PC-3 (cell line): ENCODE data around the gene SMIM38. TPM values are rescaled to one million over a fixed set of nuclear protein-coding genes. Genes with fewer than 3 reads are reported as not detected.

Experiments
- ATAC-seq: fragments of 200-7000 bp; cut with Tn5 transposase; 2 replicates; pipeline ENCODE4 v1.9.1; 2020; ENCODE audit warnings: mild to moderate bottlenecking, moderate library complexity
- BruUV-seq: library from RNA; stranded (reverse); fragments of 400-500 nt; replicated peaks from 2 replicates; lab custom pipeline; 2021; lab: Mats Ljungman, UMichigan
- CTCF ChIA-PET: fragments of 300-600 bp; sonication (Branson Sonifier 250); formaldehyde crosslinking; loops from one replicate; lab custom pipeline; 2022; ENCODE audit warnings: antibody characterized with exemption; lab: Charles Lee
- POLR2A ChIA-PET: fragments of 300-600 bp; sonication (Branson Sonifier 250); formaldehyde crosslinking; loops from one replicate; lab custom pipeline; 2022; ENCODE audit warnings: antibody characterized with exemption; ENCODE audit not compliant: unreplicated experiment; lab: Charles Lee
- DNase-seq: peaks from one replicate; pipeline ENCODE4 v3.0.0-alpha.2; 2015
- H2AFZ ChIP-seq: fragments of 300-600 bp; sonication (generic); 2 replicates; pipeline ENCODE4 v1.6.0; 2016; ENCODE audit warnings: antibody characterized with exemption, low read length
- H3F3A ChIP-seq: fragments of 300-600 bp; sonication (generic); one replicate; pipeline ENCODE4 v1.6.0; 2017; ENCODE audit warnings: antibody characterized with exemption, low read length, control low read depth, mild to moderate bottlenecking; ENCODE audit not compliant: unreplicated experiment
- H3K27ac ChIP-seq: fragments of 300-600 bp; sonication (generic); 2 replicates; pipeline ENCODE4 v1.5.1; 2016; ENCODE audit warnings: mild to moderate bottlenecking, low read length
- H3K27me3 ChIP-seq: fragments of 300-600 bp; sonication (generic); 2 replicates; pipeline ENCODE4 v1.6.1; 2016; ENCODE audit warnings: low read length, mixed read lengths
- H3K36me3 ChIP-seq: fragments of 300-600 bp; sonication (generic); 2 replicates; pipeline ENCODE4 v1.6.1; 2016; ENCODE audit warnings: low read depth, mixed run types, low read length, mixed read lengths
- H3K4me1 ChIP-seq: fragments of 300-600 bp; sonication (generic); 2 replicates; pipeline ENCODE4 v1.5.1; 2016; ENCODE audit warnings: low read length; ENCODE audit not compliant: insufficient read depth
- H3K4me2 ChIP-seq: fragments of 300-600 bp; sonication (generic); 2 replicates; pipeline ENCODE4 v1.6.0; 2016; ENCODE audit warnings: low read length
- H3K4me3 ChIP-seq: fragments of 300-600 bp; sonication (generic); 2 replicates; pipeline ENCODE4 v1.5.1; 2016; ENCODE audit warnings: mild to moderate bottlenecking, low read length, mixed read lengths
- H3K79me2 ChIP-seq: fragments of 300-600 bp; sonication (generic); 2 replicates; pipeline ENCODE4 v1.6.1; 2017; ENCODE audit warnings: low read length, mixed read lengths
- H3K9ac ChIP-seq: fragments of 300-600 bp; sonication (generic); 2 replicates; pipeline ENCODE4 v1.6.0; 2016; ENCODE audit warnings: mild to moderate bottlenecking, low read length
- H3K9me2 ChIP-seq: fragments of 300-600 bp; sonication (generic); replicated peaks from 2 replicates; pipeline ENCODE4 v1.6.1; 2016; ENCODE audit warnings: mixed run types, low read length, mixed read lengths
- H3K9me3 ChIP-seq: fragments of 300-600 bp; sonication (generic); 2 replicates; pipeline ENCODE4 v1.6.1; 2016; ENCODE audit warnings: low read length, mixed read lengths
- H4K20me1 ChIP-seq: fragments of 300-600 bp; sonication (generic); 2 replicates; pipeline ENCODE4 v1.6.1; 2016; ENCODE audit warnings: low read length, mixed read lengths
- CTCF ChIP-seq: fragments of 300-600 bp; sonication (generic); conservative IDR thresholded peaks from 2 replicates; pipeline ENCODE4 v1.5.1; 2017; ENCODE audit warnings: antibody characterized with exemption, low read depth, mild to moderate bottlenecking, low read length
- EZH2 ChIP-seq: fragments of 300-600 bp; sonication (generic); IDR thresholded peaks from one replicate; pipeline ENCODE4 v1.6.1; 2017; ENCODE audit warnings: antibody characterized with exemption, mild to moderate bottlenecking, low read length; ENCODE audit not compliant: unreplicated experiment
- EZH2phosphoT487 ChIP-seq: fragments of 300-600 bp; sonication (generic); IDR thresholded peaks from 2 replicates; pipeline ENCODE4 v1.6.1; 2018; ENCODE audit warnings: mild to moderate bottlenecking, antibody characterized with exemption, low read length, borderline replicate concordance
- intact Hi-C: fragments of 100-400 bp; cut with micrococcal nuclease; formaldehyde crosslinking; loops from 2 replicates; pipeline ENCODE4 v1.9.0; 2023
- total RNA-seq: library from RNA; depleted of rRNA; stranded (reverse); fragments of >200 nt; gene quantifications from 2 replicates; pipeline ENCODE4 v1.2.3, GENCODE V29; 2014

Gene SMIM38
- total RNA-seq, 1 experiment from 2014 or later: 0.04 TPM

DNA sequence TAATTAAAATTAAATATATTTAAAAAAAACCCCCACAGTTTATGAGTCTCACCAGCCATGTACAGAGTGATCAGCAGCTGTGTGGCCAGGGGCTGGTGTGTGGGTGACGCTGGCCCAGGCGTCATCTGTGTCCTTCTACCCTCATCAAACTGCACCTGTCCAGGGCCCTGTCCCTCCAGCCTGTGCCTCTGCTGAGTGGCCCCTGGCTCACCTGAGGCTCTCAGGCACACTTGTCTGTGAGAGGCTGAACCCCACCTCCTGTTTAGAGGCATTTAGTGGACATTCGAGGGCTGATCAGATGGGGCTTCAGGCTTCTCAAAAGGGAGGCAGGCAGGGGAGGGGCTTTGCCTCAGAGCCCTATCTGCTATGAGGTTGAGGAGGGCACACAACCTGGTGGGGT is 29.9 kb upstream of the SMIM38 start:
- no peaks in the 10 kb centered on the region for H3K9me3 ChIP-seq
- DNase-seq: no peak
- no peak overlapping the region for H3K27ac ChIP-seq
- ChIA-PET POLR2A (no interaction called here), CTCF (no interaction called here)
- H3K79me2 ChIP-seq: no peaks in the 10 kb centered on the region
- no peak for ATAC-seq
- H3K4me1 ChIP-seq: peaks cover 36% of the 10 kb centered on the region
- no peak for TF ChIP-seq EZH2phosphoT487
- no peak overlapping the region for H2AFZ ChIP-seq
- intact Hi-C loops: loop anchor here (10.0 kb wide), 1 partner anchor 319 kb away; no protein-coding TSS in a partner anchor
- H3K27me3 ChIP-seq: no peaks in the 10 kb centered on the region
- H3K9ac ChIP-seq: no peak overlapping the region
- no peaks in the 10 kb centered on the region for H3K9me2 ChIP-seq
- H3F3A ChIP-seq: peaks cover 6% of the 10 kb centered on the region
- H3K4me3 ChIP-seq: no peak overlapping the region
- H3K4me2 ChIP-seq: no peak overlapping the region
- H3K36me3 ChIP-seq: no peaks in the 10 kb centered on the region
- no TSS peak for BruUV-seq
- no peaks in the 10 kb centered on the region for H4K20me1 ChIP-seq

DNA sequence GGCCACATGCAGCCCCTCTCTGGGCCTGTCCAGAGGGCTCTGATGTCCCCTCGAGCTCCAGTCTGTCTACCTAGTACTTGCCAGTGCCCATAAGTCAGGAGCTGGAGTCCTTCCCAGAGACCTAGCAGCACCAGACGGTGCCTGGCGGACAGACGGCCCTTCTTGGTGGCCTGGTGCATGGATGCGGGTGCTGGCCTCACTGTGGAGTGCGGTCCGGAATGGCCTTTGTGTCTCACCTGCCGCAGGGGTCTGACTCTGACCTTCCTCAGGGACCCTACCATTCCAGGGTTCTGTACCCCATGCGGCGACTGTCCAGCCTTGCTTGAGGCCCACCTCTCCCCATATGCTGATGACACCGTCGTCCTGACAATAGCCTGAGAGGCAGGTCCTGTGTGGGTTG is 29.4 kb upstream of the SMIM38 start:
- Histone ChIP-seq H3K4me2 (no peak overlapping the region), H3K9me3 (no peaks in the 10 kb centered on the region), H3K27ac (no peak overlapping the region), H4K20me1 (no peaks in the 10 kb centered on the region), H3K4me1 (peaks cover 38% of the 10 kb centered on the region), H3F3A (peaks cover 6% of the 10 kb centered on the region), H3K79me2 (no peaks in the 10 kb centered on the region), H3K36me3 (no peaks in the 10 kb centered on the region), H3K27me3 (no peaks in the 10 kb centered on the region), H3K9me2 (no peaks in the 10 kb centered on the region), H3K9ac (no peak overlapping the region), H3K4me3 (no peak overlapping the region), H2AFZ (no peak overlapping the region)
- intact Hi-C loops: loop anchor here (10.0 kb wide), 1 partner anchor 319 kb away; no protein-coding TSS in a partner anchor
- ATAC-seq: no peak
- POLR2A ChIA-PET: interaction anchor here (0.5 kb wide), 1 partner anchor 189 kb away, joined by 3 read pairs; no protein-coding TSS in a partner anchor
- no TSS peak for BruUV-seq
- TF ChIP-seq EZH2phosphoT487: no peak
- TF ChIP-seq CTCF: no peak
- TF ChIP-seq EZH2: no peak
- DNase-seq: no peak
- CTCF ChIA-PET: no interaction called here

DNA sequence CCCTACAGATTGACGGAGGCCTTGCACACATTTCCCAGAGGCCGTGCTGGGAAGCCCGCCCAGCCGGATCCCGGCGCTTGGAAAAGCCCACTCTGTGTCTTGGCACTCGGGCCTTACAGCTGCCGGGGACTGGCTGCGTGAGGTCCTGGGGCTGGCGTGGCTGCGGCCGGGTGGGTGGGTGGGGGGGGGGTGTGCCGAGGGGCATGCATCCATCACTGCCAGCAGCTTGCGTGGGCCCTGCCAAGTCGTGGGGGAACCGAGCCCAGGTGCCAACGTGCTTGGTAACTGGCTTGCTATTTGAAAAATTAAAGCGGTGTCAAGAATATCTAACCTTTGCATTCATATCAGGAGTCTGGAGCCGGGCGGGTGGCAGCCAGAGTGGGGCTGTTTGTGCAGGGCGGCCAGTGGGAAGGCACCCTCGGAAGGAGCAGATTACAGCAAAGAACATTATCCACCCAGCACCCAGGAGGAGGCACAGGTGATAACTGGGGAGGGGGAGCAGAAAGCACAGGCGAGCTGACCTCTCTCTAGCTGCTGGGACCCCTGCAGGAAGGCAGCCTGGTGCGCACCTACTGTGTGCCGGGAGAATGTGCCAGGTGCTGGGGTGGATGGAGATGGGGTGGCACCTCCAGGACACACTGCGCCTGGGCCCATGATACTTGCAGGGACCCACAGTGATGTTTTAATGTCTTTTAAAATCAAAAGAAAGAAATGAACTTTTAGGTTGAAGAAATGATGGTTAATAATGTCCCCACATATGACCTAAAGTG is 28.5 kb upstream of the SMIM38 start:
- Histone ChIP-seq H3K4me3 (no peak overlapping the region), H3F3A (peaks cover 6% of the 10 kb centered on the region), H4K20me1 (no peaks in the 10 kb centered on the region), H3K4me1 (peaks cover 36% of the 10 kb centered on the region), H3K79me2 (no peaks in the 10 kb centered on the region), H3K36me3 (no peaks in the 10 kb centered on the region), H3K9ac (no peak overlapping the region), H3K9me3 (no peaks in the 10 kb centered on the region), H2AFZ (no peak overlapping the region), H3K27ac (no peak overlapping the region), H3K9me2 (no peaks in the 10 kb centered on the region), H3K4me2 (no peak overlapping the region), H3K27me3 (no peaks in the 10 kb centered on the region)
- DNase-seq (no peak), ATAC-seq (no peak)
- intact Hi-C loops: loop anchor here (10.0 kb wide), 1 partner anchor 318 kb away; no protein-coding TSS in a partner anchor
- TF ChIP-seq EZH2 (no peak), EZH2phosphoT487 (no peak), CTCF (no peak)
- CTCF ChIA-PET: no interaction called here
- POLR2A ChIA-PET: no interaction called here
- no TSS peak for BruUV-seq
